RPMI8226 (cell line): ENCODE measurements around the gene GP1BA.
"Not testable (repeated sequence)": the region's sequence is repeated elsewhere in the genome, so short reads cannot be mapped to it uniquely, and the experiment has no call there.

ENCODE experiments used
- DNase-seq: peaks from one replicate; pipeline ENCODE4 v3.0.0-alpha.2; 2015

The GP1BA gene

DNA sequence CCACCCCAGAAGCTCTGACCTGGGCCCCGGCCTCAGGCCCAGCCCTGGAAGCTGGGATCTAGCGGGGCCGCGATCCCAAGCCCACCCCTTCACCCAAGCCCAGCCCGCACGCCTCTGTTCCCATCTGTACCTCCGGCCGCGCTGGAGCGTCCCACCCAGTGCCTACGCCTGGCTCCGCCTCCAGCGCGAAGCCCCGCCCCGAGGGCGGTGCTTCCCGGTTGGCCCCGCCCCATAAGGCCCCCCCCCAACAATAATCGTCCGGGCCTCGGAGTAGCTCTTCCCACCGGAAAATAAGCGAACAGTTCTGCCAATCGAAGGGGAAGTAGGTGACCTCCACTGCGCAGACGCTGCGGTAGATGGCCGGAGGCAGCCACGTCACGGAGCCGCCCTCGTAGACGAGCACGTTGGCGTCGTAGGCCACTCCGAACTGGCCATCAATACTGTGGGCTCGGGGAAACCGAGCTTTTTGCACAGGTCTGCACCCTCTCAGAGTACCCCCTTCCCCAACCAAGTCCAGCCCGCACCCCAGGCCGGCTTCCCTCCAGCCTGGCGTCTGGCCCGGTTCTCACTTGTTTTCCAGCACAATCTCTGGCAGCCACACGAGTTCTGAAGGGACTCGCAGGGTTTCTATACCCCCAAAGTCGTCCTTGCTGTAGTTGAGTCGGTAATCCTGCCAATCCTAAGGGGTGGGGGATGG is 30.3 kb upstream of the GP1BA start:
- no peak for DNase-seq

DNA sequence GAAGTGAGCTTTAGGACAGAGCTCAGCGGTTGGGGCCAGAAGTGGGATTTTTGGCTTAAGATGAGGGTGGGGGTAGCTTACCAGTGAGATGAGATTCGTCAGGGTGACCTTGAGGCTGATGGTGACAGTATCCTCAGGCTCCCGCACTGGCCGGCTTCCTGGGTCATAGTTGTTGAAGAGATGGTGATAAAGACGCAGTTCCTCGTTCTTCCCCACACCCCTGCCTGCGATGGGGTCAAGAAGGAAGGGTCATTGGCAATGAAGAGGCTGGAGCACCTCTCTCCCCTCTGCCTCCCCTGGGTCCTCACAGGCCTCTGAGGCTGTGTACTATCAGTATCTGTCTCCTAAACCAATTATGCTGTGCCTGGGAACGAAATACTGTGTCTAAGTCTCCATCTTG is 29.5 kb upstream of the GP1BA start:
- no peak for DNase-seq

DNA sequence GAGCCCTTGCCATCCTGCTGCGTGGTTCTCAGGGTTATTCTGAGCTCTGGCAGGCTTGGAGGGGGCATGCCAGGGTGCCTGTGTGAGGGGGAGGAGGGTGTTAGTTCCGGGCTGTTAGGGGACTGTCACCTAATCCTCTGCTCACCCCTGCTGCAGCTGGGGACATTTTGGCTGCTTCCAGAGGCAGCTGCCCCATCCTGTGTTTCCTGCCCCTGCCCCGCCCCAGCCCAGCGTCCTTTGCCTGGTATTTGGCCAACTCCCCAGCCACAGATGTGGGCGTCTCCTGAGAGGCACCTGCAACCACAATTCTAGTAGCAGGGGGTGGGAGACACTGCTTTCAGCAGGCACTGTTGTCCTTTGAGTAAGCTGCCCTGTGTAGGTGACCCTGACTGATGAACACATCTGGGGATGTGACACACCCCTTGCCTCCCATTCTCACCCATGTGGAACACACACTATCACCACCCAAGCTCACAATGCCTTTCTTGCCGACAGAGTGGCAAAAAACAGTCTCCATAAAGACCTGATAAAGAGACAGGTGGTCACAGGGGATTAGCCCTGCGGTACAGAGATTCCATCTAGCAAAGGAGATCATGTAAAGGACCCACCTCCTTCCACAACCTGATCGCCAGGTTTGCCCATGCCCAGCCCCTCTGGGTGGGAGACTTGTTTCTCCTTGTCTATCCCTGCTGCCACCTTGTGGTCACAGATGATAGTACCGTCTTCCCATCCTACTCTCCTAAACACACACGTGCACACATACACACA is 28.8 kb upstream of the GP1BA start, which contains the start of gene CHRNE:
CHRNE (minus strand) TSS at position 48 of the 768 bp plus-strand sequence; CDS start at position 13, 35 bp downstream.
- peak; percentile 89 for DNase-seq

GRCh38 chr17:4906642-4907041 is 25.4 kb upstream of the GP1BA start:
- not testable (repeated sequence) for DNase-seq

DNA sequence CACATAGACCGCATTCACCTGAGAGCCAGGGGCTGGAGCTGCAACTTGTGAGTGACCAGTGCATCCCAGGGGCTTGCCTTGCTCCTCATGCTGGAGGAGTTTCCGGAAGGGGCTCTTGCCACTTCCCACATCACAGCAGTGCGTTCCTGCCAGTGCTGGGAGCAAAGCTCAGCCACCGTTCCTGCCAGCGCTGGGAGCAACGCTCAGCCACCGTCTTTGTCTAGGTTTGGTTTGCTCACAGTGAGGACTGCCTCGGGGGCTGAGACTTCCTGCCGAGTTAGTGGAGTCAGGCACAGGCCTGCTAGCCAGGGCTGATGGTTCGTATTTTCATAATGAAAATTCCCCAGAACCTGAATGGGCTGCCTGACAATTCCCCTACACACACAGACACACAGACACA is 23.8 kb upstream of the GP1BA start:
- no peak for DNase-seq

DNA sequence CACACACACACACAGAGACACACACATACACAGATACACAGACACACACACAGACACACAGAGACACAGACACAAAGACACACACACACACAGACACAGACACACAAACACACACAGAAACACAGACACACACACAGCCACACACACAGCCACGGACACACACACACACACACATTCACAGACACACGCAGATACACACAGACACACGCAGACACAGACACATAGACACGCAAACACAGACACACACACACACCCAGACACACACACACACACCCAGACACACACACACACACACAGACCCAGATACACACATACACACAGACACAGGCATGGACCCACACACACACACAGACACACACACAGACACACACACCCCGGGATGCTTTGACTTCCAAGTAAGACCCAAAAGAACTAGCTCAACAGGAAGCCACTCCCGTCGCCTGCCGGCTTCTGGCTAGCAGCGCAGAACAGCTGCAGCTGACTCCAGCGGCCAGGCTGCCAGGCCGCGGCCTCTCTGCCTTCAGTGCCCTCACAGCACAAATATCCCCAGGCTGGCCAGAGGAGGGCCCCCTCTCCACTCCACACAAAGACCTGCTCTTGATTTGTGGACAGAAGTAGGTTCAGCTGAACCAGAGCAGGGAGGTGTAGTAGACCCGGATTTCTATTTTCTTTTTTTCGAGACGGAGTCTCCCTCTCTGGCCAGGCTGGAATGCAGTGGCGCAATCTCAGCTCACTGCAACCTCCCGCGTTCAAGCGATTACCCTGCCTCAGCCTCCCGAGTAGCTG is 23.2 kb upstream of the GP1BA start:
- peak; percentile 88 for DNase-seq

GRCh38 chr17:4913994-4914393 is 18.1 kb upstream of the GP1BA start:
- no peak for DNase-seq

DNA sequence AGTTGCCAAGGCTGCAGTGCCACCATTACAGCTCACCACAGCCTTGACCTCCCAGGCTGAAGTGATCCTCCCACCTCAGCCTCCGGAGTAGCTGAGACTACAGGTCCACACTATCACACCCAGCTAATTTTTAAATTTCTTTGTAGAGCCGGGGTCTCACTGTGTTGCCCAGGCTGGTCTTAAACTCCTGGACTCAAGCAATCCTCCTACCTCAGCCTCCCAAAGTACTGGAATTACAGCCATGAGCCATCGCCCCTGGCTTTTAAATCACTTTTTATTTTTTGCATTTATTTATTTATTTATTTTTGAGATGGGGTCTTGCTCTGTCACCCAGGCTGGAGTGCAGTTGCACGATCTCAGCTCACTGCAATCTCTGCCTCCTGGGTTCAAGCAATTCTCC is 17.5 kb upstream of the GP1BA start:
- not testable (repeated sequence) for DNase-seq

DNA sequence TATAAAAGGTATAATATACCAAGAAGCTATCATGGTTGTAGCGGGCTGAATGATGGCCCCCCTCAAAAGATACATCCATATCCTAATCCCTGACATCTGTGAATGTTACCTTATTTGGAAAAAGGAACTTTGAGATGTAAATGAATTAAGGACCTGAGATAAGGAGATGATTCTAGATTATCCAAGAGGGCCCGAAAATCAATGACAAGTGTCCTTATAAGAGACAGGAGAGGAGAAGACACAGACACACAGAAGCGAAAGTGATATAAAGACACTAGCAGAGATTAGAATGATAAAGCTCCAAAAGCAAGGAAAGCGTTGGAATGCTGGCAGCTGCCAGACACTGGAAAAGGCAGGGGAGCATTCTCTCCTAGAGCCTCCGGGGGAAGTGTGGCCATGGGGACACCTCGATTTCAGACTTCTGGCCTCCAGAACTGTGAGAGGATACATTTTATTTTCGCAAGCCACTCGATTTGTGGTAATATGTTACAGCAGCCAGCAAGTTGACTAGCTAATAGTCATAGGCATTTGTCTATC is 12.5 kb upstream of the GP1BA start:
- no peak for DNase-seq

DNA sequence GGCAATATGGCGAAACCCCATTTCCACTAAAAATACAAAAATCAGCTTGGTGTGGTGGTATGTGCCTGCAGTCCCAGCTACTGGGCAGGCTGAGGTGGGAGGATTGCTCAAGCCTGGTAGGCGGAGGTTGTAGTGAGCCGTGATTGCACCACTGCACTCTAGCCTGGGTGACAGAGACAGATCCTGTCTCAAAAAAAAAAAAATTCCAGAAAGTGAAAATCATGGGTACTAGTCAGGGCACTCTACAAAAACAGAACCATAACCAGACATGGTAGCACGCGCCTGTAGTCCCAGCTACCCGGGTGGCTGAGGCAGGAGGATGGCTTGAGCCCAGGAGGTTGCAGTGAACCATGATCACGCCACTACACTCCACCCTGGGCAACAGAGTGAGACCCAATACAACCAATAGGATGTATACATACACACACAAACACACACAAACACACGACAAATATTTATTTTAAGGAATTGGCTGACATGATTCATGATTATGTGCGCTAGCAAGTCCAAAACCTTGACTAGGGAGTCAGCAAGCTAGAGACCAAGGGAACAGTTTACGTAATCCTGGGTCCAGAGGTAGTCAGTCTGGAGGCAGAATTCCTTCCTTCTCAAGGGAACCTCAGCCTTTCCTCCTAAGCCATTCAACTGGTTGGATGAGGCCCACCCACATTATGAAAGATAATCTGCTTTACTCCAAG is 11.6 kb upstream of the GP1BA start:
- DNase-seq, result no peak

DNA sequence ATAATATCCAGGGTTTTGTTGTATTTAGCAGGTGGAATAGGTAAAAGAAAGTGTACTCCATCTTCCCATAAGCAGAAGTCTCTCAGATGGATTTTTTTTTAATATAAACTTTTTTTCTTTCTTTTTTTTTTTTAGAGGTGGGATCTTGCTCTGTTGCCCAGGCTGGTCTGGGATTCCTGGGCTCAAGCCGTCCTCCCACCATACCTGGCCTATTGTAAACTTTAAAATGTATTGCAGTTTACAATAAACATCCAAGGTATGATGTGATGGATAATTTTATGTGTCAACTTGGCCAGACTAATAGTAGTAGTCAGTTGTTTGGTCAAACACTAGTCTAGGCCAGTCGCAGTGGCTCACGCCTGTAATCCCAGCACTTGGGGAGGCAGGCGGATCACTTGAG is 10.8 kb upstream of the GP1BA start:
- DNase-seq, result no peak

DNA sequence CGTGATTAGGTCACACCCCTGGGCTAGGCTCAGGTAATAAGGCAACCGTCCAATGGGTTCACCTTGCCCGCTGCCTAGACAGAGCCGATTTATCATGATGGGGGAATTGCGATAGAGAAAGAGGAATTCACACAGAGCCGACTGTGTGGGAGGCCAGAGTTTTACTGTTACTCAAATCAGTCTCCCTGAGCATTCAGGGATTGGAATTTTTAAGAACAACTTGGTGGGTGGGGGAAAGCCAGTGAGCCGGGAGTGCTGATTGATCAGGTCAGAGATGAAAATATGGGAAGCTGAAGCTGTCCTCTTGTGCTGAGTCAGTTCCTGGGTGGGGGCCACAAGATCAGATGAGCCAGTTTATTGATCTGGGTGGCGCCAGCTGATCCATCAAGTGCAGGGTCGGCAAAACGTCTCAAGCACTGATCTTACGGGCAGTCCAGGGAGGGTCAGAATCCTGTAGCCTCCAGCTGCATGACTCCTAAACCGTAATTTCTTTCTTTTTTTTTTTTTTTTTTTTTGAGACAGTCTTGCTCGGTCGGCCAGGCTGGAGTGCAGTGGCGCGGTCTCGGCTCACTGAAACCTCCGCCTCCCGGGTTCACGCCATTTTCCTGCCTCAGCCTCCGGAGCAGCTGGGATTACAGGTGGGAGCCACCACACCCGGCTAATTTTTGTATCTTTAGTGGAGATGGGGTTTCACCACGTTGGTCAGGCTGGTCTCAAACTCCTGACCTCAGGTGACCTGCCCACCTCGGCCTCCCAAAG is 5.3 kb upstream of the GP1BA start:
- DNase-seq, result not testable (repeated sequence)

- no peak for DNase-seq
Measured at GRCh38 chr17:4928881-4929280, 3.2 kb upstream of the GP1BA start.

- no peak for DNase-seq
Measured at GRCh38 chr17:4932756-4933155, 679 bp downstream of the GP1BA start.

GRCh38 chr17:4933646-4934045 is 1.6 kb downstream of the GP1BA start:
- DNase-seq, result no peak

GRCh38 chr17:4934173-4934979 is 2.3 kb downstream of the GP1BA start:
- peak; percentile 92 for DNase-seq

GRCh38 chr17:4935650-4936049 is 3.6 kb downstream of the GP1BA start:
- no peak for DNase-seq

GRCh38 chr17:4936436-4936835 is 4.4 kb downstream of the GP1BA start:
- no peak for DNase-seq

GRCh38 chr17:4937553-4937952 is 5.5 kb downstream of the GP1BA start:
- DNase-seq, result no peak

DNA sequence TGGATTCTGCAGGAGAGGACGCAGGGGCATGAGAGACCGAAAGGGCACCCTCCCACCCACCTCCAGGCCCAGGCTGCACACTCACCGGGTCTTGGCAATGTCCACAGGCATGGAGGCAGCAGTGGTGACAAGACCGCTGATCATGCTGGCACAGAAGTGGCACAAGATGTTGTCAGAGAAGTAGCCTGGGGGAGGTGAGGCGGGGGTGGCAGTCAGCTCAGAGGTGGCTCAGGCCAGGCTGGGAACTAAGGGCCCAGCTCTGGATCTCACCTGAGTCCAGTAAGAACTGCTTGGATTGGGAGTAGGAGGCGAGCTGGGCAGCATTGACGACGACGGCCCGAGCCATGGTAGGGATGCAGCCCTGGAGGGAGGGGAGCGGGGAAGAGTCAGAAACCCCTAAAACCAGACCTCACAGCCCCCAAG is 6.0 kb downstream of the GP1BA start:
- no peak for DNase-seq
